Measurements from ENCODE around the gene PIEZO2.

The PIEZO2 gene

GRCh38 chr18:11027862-11028261 is 121.5 kb downstream of the PIEZO2 start:
- DNase-seq (ENCODE audit: low read depth in 2 of 2): no peak

- no peak for DNase-seq (ENCODE audit: low read depth in 2 of 2)
Observed at GRCh38 chr18:11025671-11026070, 123.7 kb downstream of the PIEZO2 start.

- no peak for DNase-seq (ENCODE audit: low read depth in 2 of 2)
Observed at GRCh38 chr18:11024928-11025669, 124.3 kb downstream of the PIEZO2 start.

GRCh38 chr18:11021477-11021876 is 127.9 kb downstream of the PIEZO2 start:
- no peak for DNase-seq (ENCODE audit: low read depth in 2 of 2)

- DNase-seq (ENCODE audit: low read depth in 2 of 2): no peak
Observed at GRCh38 chr18:11020877-11021414, 128.4 kb downstream of the PIEZO2 start.

- no peak for DNase-seq (ENCODE audit: low read depth in 2 of 2)
Observed at GRCh38 chr18:11020161-11020853, 129.1 kb downstream of the PIEZO2 start.

- DNase-seq (ENCODE audit: low read depth in 2 of 2): no peak
Observed at GRCh38 chr18:11019295-11020105, 129.9 kb downstream of the PIEZO2 start.

- no peak for DNase-seq (ENCODE audit: low read depth in 2 of 2)
Observed at GRCh38 chr18:11009869-11010268, 139.5 kb downstream of the PIEZO2 start.

GRCh38 chr18:11009147-11009546 is 140.2 kb downstream of the PIEZO2 start:
- DNase-seq (ENCODE audit: low read depth in 2 of 2): no peak

- no peak for DNase-seq (ENCODE audit: low read depth in 2 of 2)
Observed at GRCh38 chr18:11008505-11008904, 140.9 kb downstream of the PIEZO2 start.

- DNase-seq (ENCODE audit: low read depth in 2 of 2): no peak
Observed at GRCh38 chr18:11005528-11005927, 143.8 kb downstream of the PIEZO2 start.

GRCh38 chr18:11004951-11005350 is 144.4 kb downstream of the PIEZO2 start:
- DNase-seq (ENCODE audit: low read depth in 2 of 2): no peak

- DNase-seq (ENCODE audit: low read depth in 2 of 2): no peak
Observed at GRCh38 chr18:11004294-11004693, 145.1 kb downstream of the PIEZO2 start.

- no peak for DNase-seq (ENCODE audit: low read depth in 2 of 2)
Observed at GRCh38 chr18:11002796-11003195, 146.6 kb downstream of the PIEZO2 start.

GRCh38 chr18:11002277-11002676 is 147.1 kb downstream of the PIEZO2 start:
- no peak for DNase-seq (ENCODE audit: low read depth in 2 of 2)

- no peak for DNase-seq (ENCODE audit: low read depth in 2 of 2)
Observed at GRCh38 chr18:11000071-11000470, 149.3 kb downstream of the PIEZO2 start.

GRCh38 chr18:10997885-10998284 is 151.5 kb downstream of the PIEZO2 start:
- DNase-seq (ENCODE audit: low read depth in 2 of 2): no peak

- DNase-seq (ENCODE audit: low read depth in 2 of 2): no peak
Observed at GRCh38 chr18:10995550-10995949, 153.8 kb downstream of the PIEZO2 start.

GRCh38 chr18:10989486-10989885 is 159.9 kb downstream of the PIEZO2 start:
- no peak for DNase-seq (ENCODE audit: low read depth in 2 of 2)

GRCh38 chr18:10985689-10986088 is 163.7 kb downstream of the PIEZO2 start:
- DNase-seq (ENCODE audit: low read depth in 2 of 2): no peak

- no peak for DNase-seq (ENCODE audit: low read depth in 2 of 2)
Observed at GRCh38 chr18:10979411-10979810, 170.0 kb downstream of the PIEZO2 start.

- no peak for DNase-seq (ENCODE audit: low read depth in 2 of 2)
Observed at GRCh38 chr18:10977042-10977441, 172.3 kb downstream of the PIEZO2 start.
